OCI-M2 (cell line): Measurements from ENCODE around the gene HHEX.
"Not testable (repeated sequence)": the region's sequence is repeated elsewhere in the genome, so short reads cannot be mapped to it uniquely, and the experiment has no call there.

Experiments used
- DNase-seq: peaks from one replicate; lab custom pipeline; 2025; ENCODE audit not compliant: unreplicated experiment; lab: John Stamatoyannopoulos, UW

The HHEX gene

GRCh38 chr10:92732958-92733357, 43.2 kb downstream of the HHEX start:
- no peak for DNase-seq

DNA sequence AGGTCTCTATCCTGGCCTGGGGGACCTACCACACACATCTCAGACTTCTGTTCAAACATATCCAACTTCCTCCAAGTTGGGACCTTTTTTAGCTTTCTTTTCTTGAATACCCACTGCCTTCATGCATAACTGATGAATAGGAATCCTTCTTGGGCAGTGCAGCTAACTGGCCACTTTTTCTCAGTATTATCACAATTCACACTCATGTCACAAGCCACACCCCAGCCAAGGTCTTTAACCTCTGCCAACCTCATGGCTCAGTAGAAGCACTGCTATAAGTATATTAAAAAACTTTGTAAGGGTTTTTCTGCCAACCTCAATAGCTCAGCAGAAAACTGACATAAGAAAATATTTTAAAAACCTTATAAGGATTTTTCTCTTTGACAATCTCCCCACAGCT, 44.5 kb downstream of the HHEX start:
- no peak for DNase-seq

GRCh38 chr10:92735938-92736337, 46.2 kb downstream of the HHEX start:
- DNase-seq: no peak

DNA sequence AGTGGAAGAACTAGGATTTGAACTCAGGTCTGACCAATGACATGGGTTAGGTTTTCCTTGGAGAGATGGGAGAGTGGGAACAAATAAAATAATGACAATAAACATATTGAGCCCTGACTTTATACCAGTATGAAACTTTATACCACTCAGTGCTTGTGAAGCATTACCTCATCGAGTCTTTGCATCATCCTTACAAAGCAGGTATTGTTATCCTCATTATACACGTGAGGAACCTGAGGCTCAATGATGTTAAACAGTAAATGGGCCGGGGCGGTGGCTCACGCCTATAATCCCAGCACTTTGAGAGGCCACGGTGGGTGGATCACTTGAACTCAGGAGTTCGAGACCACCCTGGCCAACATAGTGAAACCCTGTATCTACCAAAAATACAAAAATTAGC, 47.7 kb downstream of the HHEX start:
- DNase-seq: no peak

DNA sequence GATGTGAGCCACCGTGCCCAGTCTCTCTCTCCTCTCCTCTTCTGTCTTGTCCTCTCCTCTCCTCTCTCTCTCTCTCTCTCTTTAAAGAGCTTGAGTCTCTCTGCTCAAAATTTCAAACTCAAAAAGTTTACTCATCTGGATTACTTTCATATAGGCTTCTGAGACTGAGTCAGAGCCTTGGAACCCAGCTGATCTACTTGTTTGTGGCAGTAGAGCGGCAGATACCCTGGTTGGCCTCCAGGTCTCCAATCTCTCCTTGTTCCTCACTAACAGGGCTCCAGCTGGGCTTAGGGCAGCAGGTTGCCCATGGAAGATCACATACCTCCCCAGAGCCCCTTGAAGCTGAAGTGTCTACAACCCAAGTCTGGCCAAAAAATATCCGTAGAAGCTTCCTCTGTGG, 51.0 kb downstream of the HHEX start:
- DNase-seq: no peak

- not testable (repeated sequence) for DNase-seq
These were observed 52.0 kb downstream of the HHEX start for GRCh38 chr10:92741741-92742140.

GRCh38 chr10:92742331-92743228, 52.8 kb downstream of the HHEX start:
- no peak for DNase-seq
